ACHN (cell line): ENCODE measurements around the gene GALNT7.

Experiments used
- DNase-seq: peaks from one replicate; pipeline ENCODE4 v3.0.0-alpha.2; 2015
- in situ Hi-C: cut with HindIII; loops from 2 replicates; pipeline ENCODE4 v1.10.0; 2017; ENCODE audit warnings: low sequenced_read_pairs, low pct_ligation_motif_present, low pct_unique_long_range_greater_than_20kb

GALNT7 gene

DNA sequence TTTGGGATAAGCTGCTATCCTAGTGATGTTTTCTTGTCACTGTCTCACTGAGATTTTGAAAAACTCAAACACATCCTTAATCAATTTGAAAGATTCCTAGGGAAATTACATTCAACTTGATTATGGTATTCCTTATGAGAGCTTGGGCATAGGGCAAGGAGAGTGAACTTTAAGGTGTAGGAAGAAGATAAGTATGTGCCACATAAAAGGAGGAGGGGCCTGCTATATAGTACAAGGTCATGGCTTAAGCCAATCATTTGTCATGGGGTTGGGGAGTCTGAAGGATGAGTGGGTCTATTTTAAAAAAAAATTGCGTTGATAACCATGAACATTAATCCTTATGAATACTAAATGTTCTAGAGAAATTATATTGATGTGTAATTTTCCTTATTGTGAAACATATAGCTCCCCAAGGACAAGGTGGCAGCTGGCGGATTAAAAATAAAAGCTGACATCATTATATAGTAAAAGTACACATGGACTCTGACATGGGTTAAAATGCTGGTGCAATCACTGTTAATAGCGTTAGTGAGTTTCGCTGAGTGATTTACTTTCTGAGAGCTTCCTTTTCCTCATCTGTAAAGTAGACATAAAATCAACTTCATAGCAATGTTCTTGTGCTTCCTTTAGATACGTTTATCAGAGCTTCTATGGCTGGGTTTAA lies 17.4 kb downstream of the GALNT7 start:
- in situ Hi-C loops: no loop called here
- DNase-seq: no peak

DNA sequence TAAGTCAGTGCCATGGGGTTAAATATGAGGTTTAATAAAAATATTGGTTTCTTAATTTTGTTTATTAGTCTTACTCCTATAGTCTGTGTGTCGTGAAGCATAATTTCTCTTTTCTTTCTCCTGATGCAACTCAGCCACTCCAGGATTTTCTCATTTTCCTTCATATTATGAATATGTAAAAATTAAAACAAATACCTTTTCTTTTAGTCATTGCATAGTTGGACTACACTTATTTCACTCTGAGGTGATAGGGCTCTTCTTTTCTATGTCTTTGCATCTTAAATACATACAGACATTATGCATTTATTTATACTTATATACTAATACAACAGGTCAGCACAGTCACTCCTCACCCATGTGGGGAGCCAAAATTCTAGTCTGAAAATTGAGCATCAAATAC lies 19.1 kb downstream of the GALNT7 start:
- no peak for DNase-seq
- in situ Hi-C loops: no loop called here

DNA sequence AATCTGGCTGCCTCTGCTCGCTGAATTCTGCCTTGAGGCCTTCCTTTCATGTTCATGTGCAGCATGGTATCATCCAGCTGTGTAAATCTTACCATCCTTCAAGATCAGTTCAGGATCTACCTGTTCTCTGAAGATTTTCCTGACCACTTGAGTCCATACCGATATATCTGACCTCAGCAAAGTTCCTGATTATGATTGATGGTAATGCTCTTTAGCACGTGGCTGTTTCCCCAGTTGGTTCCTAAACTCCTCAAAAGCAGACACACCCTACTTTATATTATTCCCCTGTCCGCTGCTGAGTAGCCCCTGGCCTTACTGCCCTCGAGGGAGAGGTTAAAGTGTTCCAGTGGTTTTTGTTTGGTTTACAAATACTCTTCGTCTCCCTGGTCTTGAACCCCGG lies 20.0 kb downstream of the GALNT7 start:
- in situ Hi-C loops: no loop called here
- DNase-seq: no peak

DNA sequence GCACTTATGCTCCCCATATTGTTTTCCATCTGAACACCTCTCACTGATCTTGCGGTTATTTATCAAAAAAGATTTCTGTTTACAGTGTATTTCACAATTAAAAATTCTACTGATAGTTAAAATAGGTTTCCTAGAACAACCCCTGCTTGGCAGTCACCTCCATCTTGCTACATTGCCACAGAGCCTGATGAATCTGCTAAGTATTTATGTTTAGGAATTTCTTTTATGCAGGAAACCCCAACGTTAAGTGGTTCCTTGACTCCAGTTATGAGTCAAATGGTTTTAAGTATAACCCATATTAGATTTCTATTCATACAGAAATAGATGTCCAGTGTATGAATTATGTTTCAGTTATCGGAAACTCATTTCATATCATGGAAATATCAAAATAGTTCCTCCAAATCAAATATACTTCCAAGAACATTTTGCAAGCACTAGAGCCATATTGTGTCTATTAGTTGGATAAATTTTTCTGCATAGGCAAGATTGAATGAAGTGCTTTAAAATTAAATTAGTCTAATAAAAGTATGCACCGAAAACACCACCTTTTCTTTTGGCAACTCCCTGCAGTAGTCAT lies 20.6 kb downstream of the GALNT7 start:
- in situ Hi-C loops: no loop called here
- no peak for DNase-seq

DNA sequence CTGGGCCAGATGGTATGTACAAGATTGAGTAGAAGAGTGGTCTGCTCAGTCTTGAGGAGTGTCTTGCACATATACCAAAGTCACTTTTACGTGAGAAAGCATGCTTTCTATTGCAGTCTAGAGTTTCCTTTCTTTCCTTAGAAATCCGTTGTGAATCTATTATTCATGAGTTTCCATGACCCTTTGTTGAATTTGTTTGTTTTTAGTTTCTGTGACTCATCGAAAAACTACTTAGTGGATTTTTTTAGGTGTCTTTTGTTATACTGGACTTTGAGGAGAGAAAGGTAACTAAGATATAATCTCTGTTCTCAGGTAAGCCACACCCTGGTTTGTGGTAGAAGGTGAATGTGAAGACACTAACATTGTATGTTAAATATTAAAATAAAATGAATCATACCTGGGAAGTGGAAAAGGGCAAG lies 23.0 kb downstream of the GALNT7 start:
- no peak for DNase-seq
- in situ Hi-C loops: no loop called here

DNA sequence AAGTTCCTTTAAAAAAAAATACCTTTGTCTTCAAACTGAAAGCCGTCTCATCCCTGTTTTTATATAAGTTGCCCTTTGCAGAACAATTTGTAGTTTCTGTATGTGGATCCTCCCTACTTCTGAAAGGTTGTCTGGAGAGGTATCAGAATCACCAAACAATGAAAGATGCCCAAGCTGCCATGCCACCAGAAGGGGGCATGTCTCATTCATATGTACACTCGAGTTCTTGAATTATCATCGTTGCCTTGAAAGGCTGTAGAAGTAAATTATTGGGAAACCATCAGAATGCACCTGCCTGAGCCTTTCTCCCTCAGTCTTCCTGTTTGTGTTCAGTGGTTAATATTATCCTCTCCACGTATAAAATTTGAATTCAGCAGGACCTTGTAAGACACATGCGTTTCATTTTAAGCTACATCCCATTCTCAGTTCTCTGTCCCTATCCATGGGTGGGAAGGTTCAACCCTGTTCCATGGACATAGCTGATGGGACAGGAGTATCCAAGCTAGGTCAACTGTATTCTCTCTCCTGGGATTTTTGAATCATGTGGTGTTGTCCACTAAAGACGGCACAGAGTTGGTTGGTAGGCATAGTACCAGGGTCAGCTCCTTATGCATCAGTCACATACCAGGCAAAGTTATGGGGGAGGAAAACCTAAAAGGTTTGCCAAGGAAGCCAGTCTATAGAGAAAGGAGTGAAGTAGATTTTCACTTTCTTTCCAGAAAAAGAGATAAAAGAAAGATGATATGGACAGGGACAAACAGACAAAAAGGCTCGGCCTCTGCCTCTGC lies 24.0 kb downstream of the GALNT7 start:
- in situ Hi-C loops: no loop called here
- peak; percentile 53 for DNase-seq

DNA sequence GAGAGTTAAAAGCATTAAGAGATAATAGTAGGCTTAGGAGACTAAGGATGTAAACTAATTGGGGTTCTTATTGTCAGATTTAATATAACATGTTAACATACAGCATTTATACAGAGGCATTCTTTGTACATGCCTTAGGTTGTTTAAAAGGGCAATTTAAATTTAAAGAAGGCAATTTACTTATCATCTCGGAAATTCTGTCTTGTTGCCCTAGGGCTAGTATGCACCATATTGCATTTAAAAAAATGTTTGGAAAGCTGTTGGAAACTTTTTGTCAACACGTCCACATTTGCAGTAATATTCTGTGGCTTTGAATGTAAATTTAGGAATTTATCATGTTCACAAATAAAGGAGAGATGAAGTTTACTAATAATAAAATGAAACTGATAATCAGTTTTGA lies 25.5 kb downstream of the GALNT7 start:
- DNase-seq: no peak

DNA sequence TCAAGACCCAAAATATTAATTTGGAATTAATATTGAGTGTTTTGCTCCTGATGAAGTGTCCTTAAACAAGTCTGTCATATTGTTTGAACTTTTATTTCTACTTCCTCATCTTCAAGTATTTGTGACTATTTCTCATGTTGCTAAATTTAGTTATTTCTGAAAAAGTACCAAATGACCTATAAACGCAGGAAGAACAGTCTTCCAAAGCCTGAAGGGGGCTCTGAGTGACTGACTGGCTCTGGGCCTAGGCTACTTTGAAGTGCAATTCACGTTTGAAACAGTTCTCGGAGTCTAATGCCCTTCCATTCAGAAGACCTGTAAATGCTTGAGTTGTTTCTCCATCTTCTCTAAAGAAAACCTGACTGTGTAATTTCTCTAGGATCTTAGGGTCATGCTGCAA lies 26.5 kb downstream of the GALNT7 start:
- DNase-seq: no peak
- in situ Hi-C loops: no loop called here

More for the DNA sequence above, 25.5 kb downstream of the GALNT7 start:
- in situ Hi-C loops: no loop called here

DNA sequence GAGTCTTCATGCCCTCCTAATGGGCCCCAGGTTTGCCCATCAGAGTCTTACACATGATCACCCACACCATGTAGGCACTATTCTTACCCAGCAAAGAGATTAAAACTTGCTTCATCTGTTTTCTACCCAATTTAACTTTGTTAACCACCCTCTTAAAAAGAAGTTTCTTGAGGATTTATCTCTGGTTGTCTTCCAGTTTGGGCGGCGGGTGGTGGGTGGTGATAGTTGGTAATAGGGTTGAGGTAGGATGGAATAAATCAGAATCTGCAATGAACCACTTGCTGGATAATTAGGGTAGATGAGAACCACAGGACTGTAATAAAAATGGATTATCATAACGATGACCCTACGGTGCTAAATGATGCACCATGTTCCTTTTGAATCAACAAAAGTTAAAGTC lies 30.9 kb downstream of the GALNT7 start:
- in situ Hi-C loops: no loop called here
- no peak for DNase-seq

DNA sequence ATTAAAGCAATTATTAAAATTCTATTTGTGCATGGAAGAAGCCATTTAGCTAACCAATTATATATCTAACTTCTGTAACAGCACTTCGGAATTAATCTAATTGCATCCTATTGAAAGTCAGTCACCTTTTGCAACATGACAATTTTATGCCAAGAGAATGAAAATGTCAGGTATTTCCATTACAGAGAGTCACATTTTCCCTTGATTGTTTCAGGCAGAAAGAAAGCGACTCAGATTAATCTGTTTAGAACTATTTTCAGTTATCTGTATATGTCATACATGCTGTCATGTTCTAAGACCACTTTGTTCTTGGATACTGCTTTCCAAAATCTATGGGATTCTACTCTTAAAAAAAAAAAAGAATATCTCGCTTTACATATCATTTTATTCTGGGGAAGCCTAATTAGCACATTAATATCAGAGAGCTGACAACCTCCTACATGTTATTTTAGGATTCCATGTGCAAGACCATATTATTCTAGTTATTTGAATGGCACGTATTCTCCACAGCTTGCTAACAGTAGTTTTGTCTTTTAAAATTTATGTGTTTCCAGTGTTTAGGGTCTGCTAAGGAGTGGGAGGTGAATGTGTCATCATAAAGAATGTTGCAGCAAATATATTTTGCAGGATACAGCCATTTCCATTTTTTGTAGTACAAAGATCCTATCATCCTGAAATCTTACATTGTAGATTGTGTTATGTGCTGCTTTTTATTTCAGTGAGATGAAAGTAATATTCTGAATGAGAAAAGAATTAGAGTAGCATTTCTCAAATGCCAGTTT lies 31.7 kb downstream of the GALNT7 start:
- DNase-seq: no peak
- in situ Hi-C loops: no loop called here

DNA sequence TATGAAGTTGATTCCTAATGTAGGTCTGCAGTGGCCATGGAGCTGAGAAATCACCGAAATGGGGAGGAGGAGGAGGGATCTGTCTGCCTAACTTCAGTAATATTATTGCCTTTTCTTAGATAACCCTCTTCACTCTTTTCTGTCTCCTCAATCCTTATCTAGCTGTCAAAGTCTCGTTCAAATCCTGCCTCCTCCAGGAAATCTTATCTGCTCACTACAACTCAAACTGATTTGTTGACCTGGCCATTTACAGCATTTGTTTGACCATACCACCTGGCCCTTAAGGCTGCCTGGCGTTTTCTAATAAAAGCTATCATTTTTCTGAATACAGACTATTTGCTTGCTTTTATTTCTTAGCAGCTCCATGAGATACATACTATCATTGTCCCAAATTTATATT lies 33.8 kb downstream of the GALNT7 start:
- in situ Hi-C loops: no loop called here
- no peak for DNase-seq

DNA sequence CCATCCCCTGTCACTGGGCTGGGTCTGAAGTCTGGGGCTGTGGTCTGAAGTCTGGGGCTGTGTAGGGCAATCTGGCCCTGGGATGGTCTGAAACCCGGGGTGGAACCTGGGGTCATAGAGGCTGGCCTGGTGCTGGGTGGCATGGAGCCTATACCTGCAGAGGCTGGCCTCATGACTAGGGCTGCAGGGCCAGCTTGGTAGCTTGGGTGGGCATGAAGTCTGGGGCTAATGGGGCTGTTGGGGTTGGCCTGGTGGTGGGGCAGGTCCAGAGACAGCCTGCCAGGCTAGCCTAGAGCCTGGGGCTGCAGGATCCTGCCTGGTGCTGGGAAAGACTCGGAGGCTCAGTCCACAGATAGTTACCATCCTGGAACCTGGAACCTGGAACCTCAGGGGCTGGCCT lies 37.0 kb downstream of the GALNT7 start:
- no peak for DNase-seq
- in situ Hi-C loops: no loop called here

DNA sequence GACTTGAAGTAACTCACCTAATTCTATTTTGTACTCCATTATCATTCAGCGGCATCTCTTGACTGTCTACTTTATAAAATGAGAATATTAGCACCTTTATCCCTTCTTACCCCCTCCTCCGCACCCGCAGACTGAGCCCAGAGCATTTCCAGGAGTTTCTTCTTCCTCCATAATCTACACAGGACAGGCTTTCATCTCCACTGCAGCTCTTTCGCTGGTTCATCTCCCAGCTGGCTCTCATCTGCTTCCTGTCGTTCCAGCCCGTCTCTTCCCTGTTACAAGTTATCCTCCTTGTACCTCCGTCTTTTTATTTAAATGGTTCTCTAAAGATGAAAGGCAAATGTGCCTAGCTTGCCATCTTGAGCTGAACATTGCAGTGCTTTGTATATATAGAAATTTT lies 39.8 kb downstream of the GALNT7 start:
- in situ Hi-C loops: no loop called here
- no peak for DNase-seq

DNA sequence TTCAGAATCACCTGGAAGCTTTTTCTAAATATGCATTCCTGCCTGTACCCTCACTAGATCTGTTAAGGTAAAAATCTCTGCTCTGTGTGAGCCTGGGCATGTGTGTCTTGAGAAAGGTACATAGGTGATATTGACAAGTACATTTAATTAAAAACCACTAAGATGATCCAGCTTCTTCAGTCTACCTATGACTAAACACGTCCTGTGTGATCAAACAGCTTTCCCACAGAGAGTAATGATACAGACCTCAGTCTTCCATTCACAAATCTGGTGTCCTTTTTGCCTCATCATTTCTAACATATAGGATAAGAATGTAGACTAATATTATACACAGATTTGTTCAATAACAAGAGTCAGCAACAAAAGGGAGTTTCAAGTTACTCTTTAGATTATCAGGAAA lies 42.6 kb downstream of the GALNT7 start:
- in situ Hi-C loops: no loop called here

DNA sequence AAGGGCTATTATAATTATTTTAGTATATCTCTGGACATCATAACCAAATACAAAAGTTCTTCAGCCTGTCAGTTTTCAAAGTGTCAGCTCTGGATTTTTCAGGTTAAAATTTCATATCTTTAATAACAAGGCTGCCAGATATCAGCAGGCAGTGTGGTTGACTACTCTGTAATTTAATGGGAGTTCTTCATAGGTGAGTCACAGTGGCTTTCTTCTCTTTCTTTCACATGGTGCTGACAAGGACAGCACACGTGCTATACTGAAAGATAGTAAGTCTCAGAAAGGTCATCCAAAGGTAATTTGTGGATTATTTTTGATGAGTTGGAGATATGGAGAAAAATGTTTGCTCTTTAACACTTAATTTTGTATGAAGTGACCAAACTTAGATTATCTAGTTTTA lies 43.2 kb downstream of the GALNT7 start:
- DNase-seq: peak; percentile 88

More for the DNA sequence above, 42.6 kb downstream of the GALNT7 start:
- peak; percentile 17 for DNase-seq

DNA sequence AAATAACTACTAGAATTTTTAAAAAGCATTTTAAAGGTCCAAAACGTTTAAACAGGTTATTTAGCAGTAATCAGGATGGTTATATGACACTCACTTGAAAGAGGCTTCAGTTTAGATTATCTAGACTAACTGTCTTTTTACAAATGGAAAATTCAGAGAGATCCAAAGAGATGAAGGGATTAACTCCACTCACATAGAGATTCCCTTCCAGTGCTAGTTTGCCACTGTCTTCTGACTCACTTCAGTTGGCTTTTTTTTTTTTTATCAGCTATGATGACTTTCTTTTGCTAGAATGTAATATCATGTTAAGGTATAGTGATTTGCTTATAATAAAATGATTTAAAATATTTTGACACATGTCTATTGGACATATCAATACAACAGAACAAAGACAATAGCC lies 43.8 kb downstream of the GALNT7 start:
- DNase-seq: peak; percentile 35
- in situ Hi-C loops: no loop called here

More for the DNA sequence above, 43.2 kb downstream of the GALNT7 start:
- in situ Hi-C loops: no loop called here

DNA sequence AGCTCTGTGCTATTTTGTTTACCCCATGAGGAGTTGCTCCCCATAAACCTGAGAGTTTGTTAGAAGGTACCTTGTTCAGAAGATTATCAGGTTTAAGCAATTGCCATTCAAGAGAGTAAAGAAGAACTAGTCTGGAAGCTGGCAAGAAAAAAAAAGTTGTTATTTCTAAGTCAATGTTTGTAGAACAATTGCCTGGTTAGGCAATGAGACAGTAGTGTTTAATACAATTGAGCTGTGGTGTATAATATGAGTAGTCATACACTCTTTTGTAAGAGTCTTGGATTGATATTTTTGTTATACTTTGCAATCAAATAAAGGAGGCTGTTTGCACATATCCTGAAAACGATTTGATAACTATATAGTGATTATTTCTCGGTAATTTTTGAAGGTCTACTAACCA lies 44.7 kb downstream of the GALNT7 start:
- in situ Hi-C loops: no loop called here
- DNase-seq: no peak

DNA sequence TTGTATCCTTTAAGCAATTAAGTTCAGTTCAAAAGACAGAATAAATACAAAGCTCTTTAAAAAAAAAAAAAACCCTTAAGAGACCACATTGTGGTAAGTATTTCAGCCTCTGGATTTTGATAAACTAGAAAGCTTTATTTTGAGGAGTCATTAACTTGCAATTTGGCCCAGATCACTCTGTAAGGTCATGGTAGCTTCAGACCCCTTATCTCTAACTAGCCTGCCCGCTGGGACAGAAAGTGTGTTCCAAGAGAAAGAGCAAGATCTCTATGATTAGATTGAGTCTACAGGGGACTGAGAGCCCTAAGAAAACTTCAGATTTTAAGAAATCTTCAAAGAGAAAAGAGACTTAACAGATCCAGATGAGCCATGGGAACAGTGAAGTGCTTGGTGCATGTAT lies 45.6 kb downstream of the GALNT7 start:
- no peak for DNase-seq
- in situ Hi-C loops: no loop called here

DNA sequence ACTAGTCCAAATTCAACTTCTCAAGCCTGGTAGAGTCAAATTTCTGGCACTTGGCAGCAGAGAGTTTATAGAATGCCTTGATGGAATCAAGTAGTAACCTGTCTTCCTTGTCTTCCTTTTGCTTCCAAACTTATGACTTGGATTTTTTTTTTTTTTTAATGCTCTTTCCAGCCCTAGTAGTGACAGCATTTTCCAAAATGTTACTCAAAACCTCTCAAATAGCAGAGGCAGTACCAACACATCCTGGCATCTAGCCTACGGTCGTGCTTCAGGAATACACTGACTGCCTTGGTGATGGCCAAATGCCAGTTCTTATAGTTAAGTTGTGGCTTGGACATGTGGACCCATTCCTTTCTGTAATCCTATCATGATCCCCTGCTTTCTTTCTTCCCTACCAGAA lies 46.0 kb downstream of the GALNT7 start:
- in situ Hi-C loops: no loop called here
- DNase-seq: peak; percentile 35
